H1 (cell line): ENCODE data around the gene OPCML. TPM values are rescaled to one million over a fixed set of nuclear protein-coding genes. Genes with fewer than 3 reads are reported as not detected.

Experiments
- CTCF ChIA-PET: fragments of 300-600 bp; sonication (Branson Sonifier 250); formaldehyde crosslinking; loops from one replicate; lab custom pipeline; 2021; ENCODE audit not compliant: partially characterized antibody; lab: Charles Lee
- POLR2A ChIA-PET: fragments of 300-600 bp; sonication (Branson Sonifier 250); formaldehyde crosslinking; loops from one replicate; lab custom pipeline; 2021; ENCODE audit warnings: inconsistent platforms; ENCODE audit not compliant: partially characterized antibody; lab: Charles Lee
- DNase-seq, 2 experiments: peaks; one replicate each; pipeline versions ENCODE4 v3.0.0 to v3.0.0-alpha.2; 2010 to 2022; ENCODE audit warnings: low spot score in 2 of 2, low read depth in 1 of 2, mixed read lengths in 1 of 2
- FAIRE-seq: peaks from 2 replicates; lab custom pipeline; 2011; peaks lifted over from hg19 to GRCh38; lab: Jason Lieb, UNC
- H2AFZ ChIP-seq: 2 replicates; pipeline ENCODE4 v1.8.1; 2012; ENCODE audit warnings: low read length, inconsistent platforms
- H2AK5ac ChIP-seq: 2 replicates; pipeline ENCODE4 v1.6.1; 2013; ENCODE audit warnings: low read depth, low read length
- H2BK120ac ChIP-seq: replicated peaks from 2 replicates; pipeline ENCODE3; 2013; ENCODE audit warnings: low read depth, low read length, inconsistent platforms
- H2BK12ac ChIP-seq: 2 replicates; pipeline ENCODE4 v1.6.1; 2013; ENCODE audit warnings: low read depth, low read length
- H2BK15ac ChIP-seq: 2 replicates; pipeline ENCODE4 v1.6.1; 2013; ENCODE audit warnings: low read length
- H2BK20ac ChIP-seq: 2 replicates; pipeline ENCODE4 v1.6.1; 2013; ENCODE audit warnings: low read length
- H2BK5ac ChIP-seq: 2 replicates; pipeline ENCODE4 v1.6.1; 2013; ENCODE audit warnings: low read depth, low read length
- H3K14ac ChIP-seq: 2 replicates; pipeline ENCODE4 v1.6.1; 2013; ENCODE audit warnings: inconsistent platforms; ENCODE audit not compliant: insufficient read length
- H3K18ac ChIP-seq: 2 replicates; pipeline ENCODE4 v1.6.1; 2013; ENCODE audit warnings: low read length; ENCODE audit errors: extremely low read depth
- H3K23ac ChIP-seq: 2 replicates; pipeline ENCODE4 v1.6.1; 2013; ENCODE audit warnings: inconsistent platforms; ENCODE audit not compliant: insufficient read length
- H3K23me2 ChIP-seq: 2 replicates; pipeline ENCODE4 v1.6.1; 2013; ENCODE audit warnings: low read depth, low read length
- H3K27ac ChIP-seq: 2 replicates; pipeline ENCODE4 v1.6.1; 2011; ENCODE audit warnings: low read depth, low read length, inconsistent platforms
- H3K27me3 ChIP-seq, 4 experiments: replicated peaks in 1 of 4; 1 replicate in 1 of 4; 2 replicates in 3 of 4; pipeline versions ENCODE4 v1.6.1 to v1.8.1; 2011 to 2013; ENCODE audit warnings: low read length in 3 of 4, mild to moderate bottlenecking in 3 of 4, inconsistent platforms in 2 of 4, mixed read lengths in 2 of 4, moderate library complexity in 1 of 4; ENCODE audit not compliant: control insufficient read depth in 3 of 4, insufficient read depth in 3 of 4; ENCODE audit errors: extremely low read depth in 1 of 4
- H3K36me3 ChIP-seq, 4 experiments: 2 replicates each; pipeline versions ENCODE4 v1.6.1 to v1.8.1; 2011 to 2013; ENCODE audit warnings: mild to moderate bottlenecking in 4 of 4, low read length in 3 of 4, moderate library complexity in 2 of 4, control low read depth in 1 of 4, inconsistent platforms in 1 of 4; ENCODE audit not compliant: insufficient read depth in 4 of 4, control insufficient read depth in 2 of 4
- H3K4ac ChIP-seq: replicated peaks from 2 replicates; pipeline ENCODE3; 2013; ENCODE audit warnings: low read length, low read depth, mixed read lengths, inconsistent platforms; ENCODE audit not compliant: insufficient read length
- H3K4me1 ChIP-seq, 4 experiments: replicated peaks in 1 of 4; 1 replicate in 1 of 4; 2 replicates in 3 of 4; pipeline versions ENCODE4 v1.6.1 to v1.8.1; 2011 to 2013; ENCODE audit warnings: low read length in 3 of 4, inconsistent platforms in 2 of 4, mixed read lengths in 1 of 4; ENCODE audit not compliant: insufficient read depth in 4 of 4, control insufficient read depth in 3 of 4
- H3K4me2 ChIP-seq, 2 experiments: 2 replicates each; pipeline versions ENCODE4 v1.6.1 to v1.8.1; 2011 to 2013; ENCODE audit warnings: low read depth in 2 of 2, low read length in 2 of 2, control low read depth in 1 of 2, inconsistent platforms in 1 of 2, mild to moderate bottlenecking in 1 of 2; ENCODE audit not compliant: insufficient read depth in 1 of 2
- H3K4me3 ChIP-seq, 4 experiments: fragments of 200-600, 300-600 bp in 1 of 4; sonication (generic), shearing (Covaris generic), sonication (Bioruptor Twin) in 1 of 4; 2 replicates each; pipeline versions ENCODE4 v1.5.1 to v1.8.1; 2011 to 2016; ENCODE audit warnings: low read length in 4 of 4, low read depth in 3 of 4, control low read depth in 2 of 4, inconsistent platforms in 2 of 4, mild to moderate bottlenecking in 2 of 4, mixed read lengths in 1 of 4, moderate library complexity in 1 of 4; ENCODE audit not compliant: insufficient read depth in 2 of 4; ENCODE audit errors: extremely low read depth in 1 of 4
- H3K56ac ChIP-seq: replicated peaks from 2 replicates; pipeline ENCODE3; 2013; ENCODE audit warnings: low read depth, mild to moderate bottlenecking, mixed read lengths, low read length, inconsistent platforms; ENCODE audit not compliant: insufficient read length
- H3K79me1 ChIP-seq: 2 replicates; pipeline ENCODE4 v1.6.1; 2013; ENCODE audit warnings: low read depth, low read length, control low read depth
- H3K79me2 ChIP-seq, 2 experiments: 2 replicates each; pipeline versions ENCODE4 v1.6.1 to v1.8.1; 2012 to 2013; ENCODE audit warnings: low read length in 2 of 2, mild to moderate bottlenecking in 2 of 2, inconsistent platforms in 1 of 2; ENCODE audit not compliant: insufficient read depth in 2 of 2, control insufficient read depth in 1 of 2
- H3K9ac ChIP-seq, 4 experiments: replicated peaks in 1 of 4; 1 replicate in 1 of 4; 2 replicates in 3 of 4; pipeline versions ENCODE4 v1.6.1 to v1.8.1; 2011 to 2013; ENCODE audit warnings: low read depth in 3 of 4, low read length in 3 of 4, control low read depth in 2 of 4, mild to moderate bottlenecking in 2 of 4, moderate library complexity in 2 of 4, inconsistent platforms in 1 of 4; ENCODE audit errors: extremely low read depth in 1 of 4
- H3K9me3 ChIP-seq, 2 experiments: 2 replicates each; pipeline versions ENCODE4 v1.6.1 to v1.8.1; 2012 to 2013; ENCODE audit warnings: mild to moderate bottlenecking in 2 of 2, moderate library complexity in 2 of 2, control low read depth in 1 of 2, inconsistent platforms in 1 of 2, low read depth in 1 of 2, low read length in 1 of 2, mixed read lengths in 1 of 2; ENCODE audit not compliant: insufficient read depth in 2 of 2
- H4K20me1 ChIP-seq, 2 experiments: replicated peaks in 1 of 2; 2 replicates each; pipeline versions ENCODE3 to v1.8.1; 2011 to 2013; ENCODE audit warnings: inconsistent platforms in 2 of 2, low read length in 2 of 2, mild to moderate bottlenecking in 1 of 2; ENCODE audit not compliant: insufficient read depth in 2 of 2, control insufficient read depth in 1 of 2
- H4K5ac ChIP-seq: 2 replicates; pipeline ENCODE4 v1.6.1; 2013; ENCODE audit warnings: low read length, low read depth, mixed read lengths, inconsistent platforms; ENCODE audit not compliant: insufficient read length
- H4K8ac ChIP-seq: 2 replicates; pipeline ENCODE4 v1.8.0; 2013; ENCODE audit warnings: mild to moderate bottlenecking, moderate library complexity, low read length, inconsistent platforms; ENCODE audit not compliant: insufficient read depth; ENCODE audit errors: extremely low read depth
- H4K91ac ChIP-seq: replicated peaks from 2 replicates; pipeline ENCODE3; 2013; ENCODE audit warnings: low read length, mixed read lengths, inconsistent platforms; ENCODE audit not compliant: insufficient read length
- MAFK ChIP-seq: IDR thresholded peaks from 2 replicates; pipeline ENCODE4 v1.6.1; 2012; ENCODE audit warnings: low read depth, mild to moderate bottlenecking, improper control_type of control experiment, low read length
- RBBP5 ChIP-seq: IDR thresholded peaks from 2 replicates; pipeline ENCODE4 v1.7.1; 2012; ENCODE audit warnings: low read depth, mild to moderate bottlenecking, inconsistent platforms, low read length, moderate library complexity, borderline replicate concordance
- RFX5 ChIP-seq: IDR thresholded peaks from 2 replicates; pipeline ENCODE4 v1.6.1; 2011; ENCODE audit warnings: low read depth, low read length, improper control_type of control experiment, borderline replicate concordance
- WGBS, 2 experiments: shearing (Covaris generic) in 1 of 2; methylation state at CpG; one replicate each; pipeline versions ENCODE4 v1.1.6 to v1.1.7; 2013 to 2015; ENCODE audit warnings: low lambda C conversion rate in 2 of 2, mixed read lengths in 2 of 2, inconsistent platforms in 1 of 2, low coverage in 1 of 2, missing lambda C conversion rate in 1 of 2; ENCODE audit not compliant: insufficient replicate concordance in 2 of 2, insufficient coverage in 1 of 2, insufficient read length in 1 of 2; ENCODE audit errors: extremely low coverage in 1 of 2, missing lambda C conversion rate in 1 of 2; 5-methylcytosine and 5-hydroxymethylcytosine counted together
- polyA plus RNA-seq, 7 experiments: library from polyadenylated mRNA; depleted of rRNA in 3 of 7; stranded (reverse) in 5 of 7; unstranded in 2 of 7; fragments of >200 nt in 5 of 7; fragments of 200-250 nt in 2 of 7; gene quantifications; 1 replicate in 5 of 7; 2 replicates in 1 of 7; 4 replicates in 1 of 7; pipeline versions ENCODE4 v1.2.1 to v1.2.3, GENCODE V29; 2011 to 2013; ENCODE audit warnings: missing spikeins in 2 of 7, mixed read lengths in 2 of 7
- total RNA-seq: library from RNA; stranded (reverse); fragmentation: NEBNext Ultra II Directional; extraction: Animal tissue kit (Norgen Biotek cat#: 25700); gene quantifications from 2 replicates; pipeline ENCODE4 v1.2.1, GENCODE V29; 2021

OPCML gene
- total and polyA plus RNA-seq, 2 of the 8 experiments (the other 6 are each of a cell fraction or from before 2014, with no cell fraction given) = 2.3 to 3.1 TPM

DNA sequence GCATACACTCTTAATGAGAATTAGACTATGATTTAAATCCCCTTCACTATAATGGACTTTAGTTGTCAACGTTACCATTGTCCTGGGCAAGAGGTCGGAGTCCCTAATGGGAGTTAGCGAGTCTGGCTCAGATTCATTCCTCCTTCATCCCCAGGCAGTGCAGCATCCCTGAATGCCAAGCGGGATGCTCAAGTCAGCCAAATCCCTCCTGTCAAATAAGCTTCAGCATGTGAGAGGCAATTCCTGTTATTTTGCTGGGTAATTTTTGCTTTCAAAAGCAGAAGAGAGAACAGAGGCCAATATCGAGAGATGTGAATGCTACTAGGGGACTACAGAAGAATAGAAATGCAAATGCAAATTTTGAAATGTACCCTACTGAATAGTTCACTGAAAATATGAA, 186.2 kb downstream of the OPCML start:
- Histone ChIP-seq H4K8ac (no peak overlapping the region), H3K56ac (no peak overlapping the region), H2BK20ac (no peak overlapping the region), H3K14ac (no peak overlapping the region), H2AFZ (no peak overlapping the region), H3K23me2 (no peaks in the 10 kb centered on the region), H3K27ac (no peak overlapping the region), H3K23ac (no peak overlapping the region), H4K20me1 (no peaks in the 10 kb centered on the region), H3K36me3 (no peaks in the 10 kb centered on the region), H2BK5ac (no peak overlapping the region), H3K79me1 (no peaks in the 10 kb centered on the region), H3K18ac (no peak overlapping the region), H2BK15ac (no peak overlapping the region), H2AK5ac (no peak overlapping the region), H3K9me3 (no peaks in the 10 kb centered on the region), H3K4me1 (peaks cover 0 to 2% (median 0%) of the 10 kb centered on the region in 4 experiments; a peak in 2 of 7 replicates), H4K91ac (no peak overlapping the region), H3K79me2 (no peaks in the 10 kb centered on the region), H2BK12ac (no peak overlapping the region), H3K27me3 (no peaks in the 10 kb centered on the region), H3K4me3 (no peak overlapping the region), H3K4ac (no peak overlapping the region), H2BK120ac (no peak overlapping the region), H4K5ac (no peak overlapping the region), H3K9ac (no peak overlapping the region), H3K4me2 (no peak overlapping the region)
- WGBS, 2 experiments = 97% methylated on average over 5 of the region's 5 CpGs; no CpG with 5 or more reads in 1 of the 2 experiments
- POLR2A ChIA-PET = no interaction called here
- CTCF ChIA-PET = interaction anchor here (1.3 kb wide), 1 partner anchor 182 kb away, joined by 3 read pairs; no protein-coding TSS in a partner anchor
- TF ChIP-seq RFX5 (no peak), RBBP5 (no peak), MAFK (no peak)
- FAIRE-seq = no peak
- no peak for DNase-seq
